GM23338 (cell line): Measurements from ENCODE around the gene MAP1B.

Source experiments
- CREB1 ChIP-seq: fragments of 250-450 bp; sonication (Bioruptor Pico); IDR thresholded peaks from 2 replicates; pipeline ENCODE4 v1.5.0; 2020; ENCODE audit warnings: low read depth, mild to moderate bottlenecking, moderate library complexity
- CTCF ChIP-seq, 2 experiments: fragments of 200-600 bp in 1 of 2; sonication (generic) in 1 of 2; conservative IDR thresholded peaks; 2 replicates each; pipeline versions ENCODE4 v1.5.1 to v1.6.1; 2016 to 2017; ENCODE audit warnings: antibody characterized with exemption in 2 of 2, low read depth in 2 of 2, mild to moderate bottlenecking in 2 of 2, moderate library complexity in 1 of 2
- EZH2 ChIP-seq: fragments of 200-600 bp; sonication (generic); IDR thresholded peaks from one replicate; pipeline ENCODE4 v1.8.0; 2017; ENCODE audit warnings: antibody characterized with exemption, mild to moderate bottlenecking, low read depth; ENCODE audit not compliant: unreplicated experiment
- JUNB ChIP-seq: IDR thresholded peaks from one replicate; pipeline ENCODE4 v1.6.1; 2016; ENCODE audit warnings: antibody characterized with exemption; ENCODE audit not compliant: unreplicated experiment
- POLR2AphosphoS5 ChIP-seq: IDR thresholded peaks from 2 replicates; pipeline ENCODE4 v1.6.1; 2016; ENCODE audit warnings: antibody characterized with exemption, low read depth

- no peak for TF ChIP-seq POLR2AphosphoS5
- no peak for TF ChIP-seq CTCF (conservative IDR thresholded peaks at IDR 0.05; ENCODE audit: low read depth in 2 of 2)
- no peak for TF ChIP-seq JUNB
- no peak for TF ChIP-seq EZH2
- TF ChIP-seq CREB1, result no peak
Observed at GRCh38 chr5:72205431-72206009, 98.2 kb downstream of the MAP1B start.
